PC-3 (cell line): ENCODE results near the gene SEMA4G.

Experiments
- EZH2phosphoT487 ChIP-seq: fragments of 300-600 bp; sonication (generic); IDR thresholded peaks from 2 replicates; pipeline ENCODE4 v1.6.1; 2018; ENCODE audit warnings: mild to moderate bottlenecking, antibody characterized with exemption, low read length, borderline replicate concordance
- TF ChIP-seq, protein P1 (sequence below): fragments of 300-600 bp; sonication (generic); conservative IDR thresholded peaks from 2 replicates; pipeline ENCODE4 v1.5.1; 2017; ENCODE audit warnings: antibody characterized with exemption, low read depth, mild to moderate bottlenecking, low read length

DNA sequence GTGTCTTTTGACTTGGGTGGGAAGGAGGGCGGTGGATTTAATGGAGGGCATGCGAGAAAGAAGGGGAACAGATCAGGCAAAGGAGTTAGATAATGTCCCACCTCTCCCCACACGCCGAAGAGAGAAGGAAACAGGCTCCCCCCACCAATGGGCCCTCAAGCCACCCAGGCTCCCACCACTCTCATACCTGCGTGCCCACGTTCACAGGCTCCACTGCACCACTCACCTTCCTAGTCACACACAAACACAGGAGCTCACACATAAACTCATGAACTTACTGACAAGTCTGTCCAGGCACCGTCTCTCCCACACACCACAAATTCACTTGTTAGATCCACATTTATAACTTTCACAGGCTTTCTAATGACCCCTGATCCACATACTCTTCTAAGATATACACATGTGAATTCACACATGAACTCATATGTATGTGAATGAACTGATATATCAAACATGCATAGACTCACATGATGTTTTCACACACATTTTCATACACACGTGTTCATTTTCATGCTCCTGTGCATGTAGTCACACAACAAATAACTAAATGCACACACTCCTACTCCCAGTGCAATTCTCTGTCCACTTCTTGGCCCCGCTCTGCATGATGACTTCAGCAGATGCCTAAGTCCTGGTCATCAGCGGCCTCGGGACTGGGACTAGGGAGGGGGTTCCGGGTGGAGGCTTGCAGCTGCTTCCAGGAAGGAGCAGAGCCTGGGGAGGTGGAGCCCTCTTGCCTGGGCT, 31.8 kb downstream of the SEMA4G start:
- TF ChIP-seq, protein P1, sequence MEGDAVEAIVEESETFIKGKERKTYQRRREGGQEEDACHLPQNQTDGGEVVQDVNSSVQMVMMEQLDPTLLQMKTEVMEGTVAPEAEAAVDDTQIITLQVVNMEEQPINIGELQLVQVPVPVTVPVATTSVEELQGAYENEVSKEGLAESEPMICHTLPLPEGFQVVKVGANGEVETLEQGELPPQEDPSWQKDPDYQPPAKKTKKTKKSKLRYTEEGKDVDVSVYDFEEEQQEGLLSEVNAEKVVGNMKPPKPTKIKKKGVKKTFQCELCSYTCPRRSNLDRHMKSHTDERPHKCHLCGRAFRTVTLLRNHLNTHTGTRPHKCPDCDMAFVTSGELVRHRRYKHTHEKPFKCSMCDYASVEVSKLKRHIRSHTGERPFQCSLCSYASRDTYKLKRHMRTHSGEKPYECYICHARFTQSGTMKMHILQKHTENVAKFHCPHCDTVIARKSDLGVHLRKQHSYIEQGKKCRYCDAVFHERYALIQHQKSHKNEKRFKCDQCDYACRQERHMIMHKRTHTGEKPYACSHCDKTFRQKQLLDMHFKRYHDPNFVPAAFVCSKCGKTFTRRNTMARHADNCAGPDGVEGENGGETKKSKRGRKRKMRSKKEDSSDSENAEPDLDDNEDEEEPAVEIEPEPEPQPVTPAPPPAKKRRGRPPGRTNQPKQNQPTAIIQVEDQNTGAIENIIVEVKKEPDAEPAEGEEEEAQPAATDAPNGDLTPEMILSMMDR = no peak
- TF ChIP-seq EZH2phosphoT487 = no peak
